WERI-Rb-1 (cell line): ENCODE measurements around the gene CRYGD.
A peak's percentile ranks its signal among the peaks of the same experiment; 100 is the strongest.

ENCODE experiments used
- DNase-seq: peaks from one replicate; pipeline ENCODE4 v3.0.0-alpha.2; 2020
- H3K27ac ChIP-seq: fragments of 250-450 bp; sonication (Bioruptor Pico); 2 replicates; pipeline ENCODE4 v1.5.1; 2020; ENCODE audit warnings: mild to moderate bottlenecking, moderate library complexity
- H3K27me3 ChIP-seq: fragments of 250-450 bp; sonication (Bioruptor Pico); 2 replicates; pipeline ENCODE4 v1.5.1; 2021; ENCODE audit warnings: mild to moderate bottlenecking, low read depth, moderate library complexity; ENCODE audit not compliant: insufficient read depth, severe bottlenecking
- H3K36me3 ChIP-seq: fragments of 250-450 bp; sonication (Bioruptor Pico); 2 replicates; pipeline ENCODE4 v1.5.1; 2020; ENCODE audit warnings: mild to moderate bottlenecking, moderate library complexity
- H3K4me3 ChIP-seq: 2 replicates; pipeline ENCODE4 v1.5.1; 2011; ENCODE audit warnings: low read depth, mild to moderate bottlenecking, control low read depth, low read length
- H3K9me3 ChIP-seq: fragments of 250-450 bp; sonication (Bioruptor Pico); 2 replicates; pipeline ENCODE4 v1.5.1; 2021; ENCODE audit warnings: mild to moderate bottlenecking, moderate library complexity; ENCODE audit not compliant: severe bottlenecking
- CTCF ChIP-seq: IDR thresholded peaks from 2 replicates; pipeline ENCODE4 v1.5.1; 2011; ENCODE audit warnings: low read depth, mild to moderate bottlenecking, control low read depth, inconsistent platforms, low read length

The CRYGD gene

DNA sequence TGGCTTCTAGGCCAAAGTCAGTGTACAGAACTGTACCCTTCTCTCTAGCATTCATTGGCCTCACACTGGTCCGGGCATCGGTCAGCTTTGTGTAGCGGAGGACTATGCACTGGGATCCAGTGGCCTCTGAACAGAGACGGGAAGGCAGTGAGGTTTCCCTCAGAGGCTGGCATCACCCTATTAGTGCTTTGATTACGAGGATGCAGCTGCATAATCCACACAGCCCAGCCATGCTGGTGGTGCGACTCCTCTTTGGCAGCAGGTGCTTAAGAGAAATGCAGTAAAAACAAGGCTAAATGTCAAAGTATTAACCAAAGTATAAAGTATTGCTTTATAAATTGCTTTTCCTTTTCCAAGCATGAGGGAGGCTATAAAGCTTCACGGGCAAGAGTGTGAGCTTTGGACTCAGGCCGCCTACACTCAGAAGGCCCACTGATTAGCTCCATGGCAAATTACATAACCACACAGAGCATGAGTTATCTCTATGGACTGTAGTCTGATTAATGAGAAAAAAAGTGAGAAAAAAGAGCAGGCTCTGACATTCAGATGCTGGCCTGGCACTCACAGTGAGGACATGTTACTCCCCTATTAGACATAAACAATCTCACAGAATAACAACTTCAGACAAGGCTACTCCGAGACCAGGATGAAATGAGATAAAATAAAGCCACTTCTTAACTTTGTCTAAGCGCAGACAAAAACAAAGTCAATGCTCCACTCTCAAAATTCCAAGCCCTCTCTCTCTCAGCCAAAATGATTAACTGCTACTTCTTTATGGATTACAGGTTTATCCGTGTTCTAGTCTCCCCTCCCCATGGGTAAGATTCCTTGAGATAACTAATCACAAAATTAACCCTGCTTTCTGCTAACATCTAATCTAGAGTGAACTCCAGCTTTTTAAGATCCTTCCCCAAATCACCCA lies 11.7 kb upstream of the CRYGD start:
- no peak for TF ChIP-seq CTCF
- peak; percentile 31 for DNase-seq
- no peak overlapping the region for H3K4me3 ChIP-seq

DNA sequence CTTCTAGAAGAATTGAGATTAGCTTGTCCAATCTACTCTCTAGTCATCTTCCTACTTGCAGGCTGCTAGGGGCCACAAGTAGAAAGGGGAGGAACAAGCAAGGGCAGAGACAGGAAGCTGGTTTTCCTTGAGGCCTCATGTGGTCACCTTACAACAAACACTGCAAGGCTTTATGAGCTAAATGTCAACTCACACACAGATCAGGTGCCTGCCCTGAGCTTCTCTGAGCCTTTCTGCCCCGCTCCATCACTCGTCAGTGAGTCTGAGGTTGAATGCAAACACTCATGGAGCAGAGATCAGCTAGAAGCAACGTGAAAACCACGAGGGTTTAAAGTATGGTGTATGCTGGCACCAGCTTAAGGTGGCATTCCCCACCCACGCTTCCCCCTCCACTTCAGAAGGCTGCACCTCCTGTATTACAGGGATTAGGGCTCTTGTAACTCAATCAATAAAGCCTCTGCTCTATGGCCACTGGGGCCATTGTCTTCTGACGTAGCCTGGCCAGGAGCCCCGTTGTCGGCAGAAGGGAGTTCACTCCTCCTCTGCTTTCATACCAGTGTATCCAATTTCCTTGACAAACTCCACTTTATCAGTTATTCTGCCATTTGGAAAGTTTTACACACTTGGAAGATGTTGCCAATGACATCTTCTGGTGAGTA lies 10.7 kb upstream of the CRYGD start:
- no peak overlapping the region for H3K4me3 ChIP-seq
- H3K27me3 ChIP-seq = no peaks in the 10 kb centered on the region
- peaks cover 2% of the 10 kb centered on the region for H3K9me3 ChIP-seq
- H3K36me3 ChIP-seq = no peaks in the 10 kb centered on the region
- no peak for TF ChIP-seq CTCF
- no peak overlapping the region for H3K27ac ChIP-seq
- peak; percentile 29 for DNase-seq

More for the DNA sequence above, 11.7 kb upstream of the CRYGD start:
- H3K27ac ChIP-seq = peak overlapping the region; percentile 41
- no peaks in the 10 kb centered on the region for H3K27me3 ChIP-seq
- peaks cover 2% of the 10 kb centered on the region for H3K9me3 ChIP-seq
- H3K36me3 ChIP-seq = no peaks in the 10 kb centered on the region

DNA sequence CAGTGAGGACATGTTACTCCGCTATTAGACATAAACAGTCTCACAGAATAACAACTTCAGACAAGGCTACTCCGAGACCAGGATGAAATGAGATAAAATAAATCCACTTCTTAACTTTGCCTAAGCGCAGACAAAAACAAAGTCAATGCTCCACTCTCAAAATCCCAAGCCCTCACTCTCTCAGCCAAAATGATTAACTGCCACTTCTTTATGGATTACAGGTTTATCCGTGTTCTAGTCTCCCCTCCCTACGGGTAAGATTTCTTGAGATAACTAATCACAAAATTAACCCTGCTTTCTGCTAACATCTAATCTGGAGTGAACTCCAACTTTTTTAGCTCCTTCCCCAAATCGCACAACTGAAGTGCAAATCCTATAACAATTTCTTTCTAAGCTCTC lies 6.4 kb upstream of the CRYGD start:
- Histone ChIP-seq H3K36me3 (no peaks in the 10 kb centered on the region), H3K4me3 (peak overlapping the region; percentile 34), H3K27ac (0 out of 2 replicates have a peak overlapping the region, but pooled peaks have one; percentile 3), H3K9me3 (no peaks in the 10 kb centered on the region), H3K27me3 (no peaks in the 10 kb centered on the region)
- no peak for TF ChIP-seq CTCF
- peak; percentile 38 for DNase-seq

GRCh38 chr2:208129744-208130711 lies 5.7 kb upstream of the CRYGD start, which contains the start of gene CRYGC:
TSS of gene CRYGC (minus strand) at chr2:208129828. CDS start at chr2:208129792, 36 bp downstream.
- peak within 1 kb of the TSS; percentile 78 for H3K27ac ChIP-seq
- TF ChIP-seq CTCF = no peak
- no peaks in the 10 kb centered on the region for H3K36me3 ChIP-seq
- no peaks in the 10 kb centered on the region for H3K9me3 ChIP-seq
- H3K27me3 ChIP-seq = no peaks in the 10 kb centered on the region
- DNase-seq = no peak
- peak within 1 kb of the TSS; percentile 34 for H3K4me3 ChIP-seq

GRCh38 chr2:208128136-208128535 lies 3.8 kb upstream of the CRYGD start:
- no peak for TF ChIP-seq CTCF
- no peak for DNase-seq
- Histone ChIP-seq H3K4me3 (no peak overlapping the region), H3K27me3 (no peaks in the 10 kb centered on the region), H3K27ac (no peak overlapping the region), H3K36me3 (no peaks in the 10 kb centered on the region), H3K9me3 (no peaks in the 10 kb centered on the region)
